ENCODE results near the gene CBFA2T2. TPM values are rescaled to one million over a fixed set of nuclear protein-coding genes. Genes with fewer than 3 reads are reported as not detected.
"Not testable (repeated sequence)": the region's sequence is repeated elsewhere in the genome, so short reads cannot be mapped to it uniquely, and the experiment has no call there.

CBFA2T2 gene
- total RNA-seq, 8 experiments from 2014 or later = 4.1 to 24.5 (median 12.5) TPM

DNA sequence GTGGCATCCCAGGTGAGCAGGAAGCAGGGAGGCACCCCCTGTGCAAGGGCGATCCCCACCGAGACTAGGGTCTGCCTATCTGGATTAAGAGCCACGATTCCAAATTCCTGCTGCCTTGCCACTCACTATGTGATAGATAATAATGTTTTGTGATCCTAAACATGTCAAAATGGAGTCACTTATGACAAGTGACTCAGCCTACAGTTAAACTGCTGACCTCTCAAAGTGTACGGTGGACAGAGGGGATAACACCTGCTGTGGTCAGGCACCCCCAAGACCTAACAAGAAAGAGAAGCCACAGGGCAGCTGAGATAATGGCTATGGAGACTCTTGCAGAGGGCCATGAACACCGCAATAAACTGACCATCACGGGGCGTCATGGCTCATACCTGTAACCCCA is 30.3 kb upstream of the CBFA2T2 start:
- no peak overlapping the region for H3K27ac ChIP-seq
- 60 to 100% (median 95%) methylated on average over 1 to 7 of the region's 7 CpGs; no CpG with 5 or more reads in 2 of the 10 experiments for WGBS, 10 experiments
- in situ Hi-C loops (cut with MboI; ENCODE audit: low pct_unique_long_range_greater_than_20kb in 2 of 9, low sequenced_read_pairs in 9 of 9, unreplicated experiment in 9 of 9) = loop anchor here in 3 of 9 experiments (10.0 kb wide), 2 partner anchors 185 to 195 kb away; no protein-coding TSS in a partner anchor
- H3K4me1 ChIP-seq (replicated peaks in 1 of 2) = peaks cover 0 to 4% of the 10 kb centered on the region in 2 donors
- H3K4me3 ChIP-seq = no peak overlapping the region
- ATAC-seq (replicated peaks in 6 of 8) = no peak

- in situ Hi-C loops (cut with MboI; ENCODE audit: low pct_unique_long_range_greater_than_20kb in 2 of 9, low sequenced_read_pairs in 9 of 9, unreplicated experiment in 9 of 9) = loop anchor here in 1 of 9 experiments (10.0 kb wide), 1 partner anchor 194 kb away; no protein-coding TSS in a partner anchor
- no peak overlapping the region for H3K4me3 ChIP-seq
- no peak overlapping the region for H3K27ac ChIP-seq
- peak in 4 of 8 experiments; percentile 14 to 25 (median 20) for ATAC-seq (replicated peaks in 6 of 8)
- 40 to 93% (median 83%) methylated on average over 1 to 4 of the region's 5 CpGs; no CpG with 5 or more reads in 6 of the 10 experiments for WGBS, 10 experiments
- H3K4me1 ChIP-seq (replicated peaks in 1 of 2) = peaks cover 9 to 11% of the 10 kb centered on the region in 2 donors
Observed at GRCh38 chr20:33460711-33461110, 29.2 kb upstream of the CBFA2T2 start.

DNA sequence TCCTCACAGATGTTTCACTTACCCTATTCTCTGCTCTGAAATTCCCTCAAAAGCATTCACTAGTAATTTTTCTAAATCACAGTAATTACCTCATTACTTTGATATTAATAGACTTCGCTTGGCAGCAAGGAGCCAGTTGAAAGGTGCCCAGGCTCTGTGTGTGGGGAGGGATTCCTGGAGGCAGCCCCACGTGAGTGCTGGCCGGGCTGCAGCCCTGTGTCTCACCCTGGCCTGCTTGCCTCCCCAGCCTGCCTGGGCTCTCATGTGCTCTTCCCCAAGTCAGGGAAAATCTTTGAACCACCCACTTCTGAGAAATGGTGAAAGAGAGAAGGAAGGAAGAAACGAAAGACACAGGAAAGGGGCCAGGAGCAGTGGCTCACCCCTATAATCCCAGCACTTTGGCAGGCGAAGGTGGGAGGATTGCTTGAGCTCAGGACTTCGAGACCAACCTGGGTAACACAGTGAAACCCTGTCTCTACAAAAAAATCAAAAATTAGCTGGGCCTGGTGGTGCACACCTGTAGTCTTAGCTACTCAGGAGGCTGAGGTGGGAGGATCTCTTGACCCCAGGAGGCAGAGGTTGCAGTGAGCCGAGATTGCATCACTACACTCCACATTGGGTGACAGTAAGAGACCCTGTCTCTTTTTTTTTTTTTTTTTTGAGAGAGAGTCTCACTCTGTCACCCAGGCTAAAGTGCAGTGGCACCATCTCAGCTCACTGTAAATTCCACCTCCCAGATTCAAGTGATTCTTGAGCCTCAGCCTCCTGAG is 26.4 kb upstream of the CBFA2T2 start:
- Histone ChIP-seq H3K27ac (no peak overlapping the region), H3K4me3 (no peak overlapping the region), H3K4me1 (replicated peaks in 1 of 2) (peaks cover 9 to 15% of the 10 kb centered on the region in 2 donors)
- peak in 2 of 8 experiments; percentile 16 to 66 for ATAC-seq (replicated peaks in 6 of 8)
- WGBS, 10 experiments = 53 to 100% (median 80%) methylated on average over 1 to 6 of the region's 7 CpGs; no CpG with 5 or more reads in 3 of the 10 experiments
- in situ Hi-C loops (cut with MboI; ENCODE audit: low pct_unique_long_range_greater_than_20kb in 2 of 9, low sequenced_read_pairs in 9 of 9, unreplicated experiment in 9 of 9) = loop anchor here in 1 of 9 experiments (10.0 kb wide), 1 partner anchor 191 kb away; no protein-coding TSS in a partner anchor

DNA sequence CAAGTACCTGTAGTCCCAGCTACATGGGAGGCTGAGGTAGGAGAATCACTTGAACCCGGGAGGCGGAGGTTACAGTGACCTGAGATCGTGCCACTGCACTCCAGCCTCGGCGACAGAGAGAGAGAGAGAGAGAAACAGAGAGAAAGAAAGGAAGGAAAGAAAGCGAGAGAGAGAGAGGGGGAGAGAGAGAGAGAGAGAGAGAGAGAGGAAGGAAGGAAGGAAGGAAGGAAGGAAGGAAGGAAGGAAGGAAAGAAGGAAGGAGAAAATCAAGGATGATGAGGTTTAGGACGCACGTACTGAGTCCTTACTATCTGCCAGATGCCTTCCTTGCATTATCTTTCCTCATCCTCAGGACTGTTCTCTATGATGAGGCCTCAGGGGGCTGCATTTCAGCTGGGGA is 25.1 kb upstream of the CBFA2T2 start:
- not testable (repeated sequence) for H3K27ac ChIP-seq; H3K4me3 ChIP-seq; ATAC-seq (replicated peaks in 6 of 8)
- in situ Hi-C loops (cut with MboI; ENCODE audit: low pct_unique_long_range_greater_than_20kb in 2 of 9, low sequenced_read_pairs in 9 of 9, unreplicated experiment in 9 of 9) = loop anchor here in 1 of 9 experiments (10.0 kb wide), 1 partner anchor 190 kb away; no protein-coding TSS in a partner anchor
- 67 to 96% (median 86%) methylated on average over 1 to 5 of the region's 8 CpGs; no CpG with 5 or more reads in 6 of the 10 experiments for WGBS, 10 experiments
- H3K4me1 ChIP-seq (replicated peaks in 1 of 2) = peaks cover 9 to 15% of the 10 kb centered on the region in 2 donors

DNA sequence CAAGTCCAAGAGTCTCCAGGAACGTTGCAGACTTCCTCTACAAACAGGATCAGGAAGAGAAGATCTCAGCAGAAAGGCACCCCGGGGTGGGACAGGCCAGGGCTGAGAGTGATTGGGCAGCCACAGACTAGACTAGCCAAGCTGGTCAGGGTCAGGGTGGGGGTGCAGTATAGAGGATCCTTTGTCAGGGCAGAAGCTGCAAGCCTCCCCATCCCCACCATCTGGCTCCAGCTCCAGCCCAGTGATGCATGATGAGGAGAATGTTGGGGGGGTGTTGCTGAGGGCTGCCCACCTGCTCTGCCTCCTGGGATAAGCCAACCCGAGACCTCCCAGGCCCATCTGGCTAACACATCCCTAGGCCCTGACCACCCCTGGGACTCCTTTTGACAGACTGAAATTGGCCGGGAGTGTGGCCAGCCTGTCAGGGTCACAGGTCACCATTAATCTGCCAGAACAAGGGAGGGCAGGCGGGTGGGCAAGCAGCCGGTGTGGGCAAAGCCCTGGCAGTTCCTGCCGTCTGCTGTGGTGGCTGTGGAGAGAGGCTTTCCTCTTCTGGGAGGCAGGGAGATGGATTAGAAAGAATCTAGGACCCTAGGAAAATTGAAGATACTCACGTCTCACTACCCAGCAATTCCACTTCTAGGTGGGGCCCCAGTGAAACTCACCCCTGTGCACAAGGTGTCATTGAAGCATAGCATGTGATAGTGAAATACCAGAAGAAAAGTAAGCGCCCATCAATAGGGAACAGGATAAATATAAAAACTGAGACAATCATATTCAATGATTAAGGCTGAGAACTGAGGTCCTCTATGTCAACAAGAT is 24.2 kb upstream of the CBFA2T2 start:
- H3K4me3 ChIP-seq = no peak overlapping the region
- peak in 5 of 8 experiments; percentile 75 to 88 (median 85) for ATAC-seq (replicated peaks in 6 of 8)
- H3K27ac ChIP-seq = peak overlapping the region in 1 of 2 donors; percentile 59
- in situ Hi-C loops (cut with MboI; ENCODE audit: low pct_unique_long_range_greater_than_20kb in 2 of 9, low sequenced_read_pairs in 9 of 9, unreplicated experiment in 9 of 9) = loop anchor here in 1 of 9 experiments (10.0 kb wide), 1 partner anchor 189 kb away; no protein-coding TSS in a partner anchor
- H3K4me1 ChIP-seq (replicated peaks in 1 of 2) = peaks cover 9 to 15% of the 10 kb centered on the region in 2 donors
- 21 to 100% (median 45%) methylated on average over 1 to 4 of the region's 9 CpGs; no CpG with 5 or more reads in 5 of the 10 experiments for WGBS, 10 experiments

DNA sequence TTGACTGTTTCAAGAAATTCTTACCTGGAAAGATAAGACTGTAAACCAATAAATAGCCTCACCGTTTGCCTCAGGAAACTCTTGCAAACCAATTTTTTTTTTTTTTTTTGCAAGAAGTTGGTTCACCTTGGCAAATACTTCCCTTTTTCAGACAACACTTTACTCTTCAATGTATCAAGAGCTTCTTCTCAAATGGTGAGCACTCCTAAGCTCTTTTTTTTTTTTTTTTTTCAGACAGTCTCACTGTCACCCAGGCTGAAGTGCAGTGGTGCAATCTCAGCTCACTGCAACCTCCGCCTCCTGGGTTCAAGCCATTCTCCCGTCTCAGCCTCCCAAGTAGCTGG is 23.6 kb upstream of the CBFA2T2 start:
- Histone ChIP-seq H3K4me1 (replicated peaks in 1 of 2) (peaks cover 9 to 15% of the 10 kb centered on the region in 2 donors), H3K4me3 (no peak overlapping the region), H3K27ac (no peak overlapping the region)
- WGBS, 10 experiments = 40 to 100% (median 81%) methylated on average over 1 to 3 of the region's 3 CpGs; no CpG with 5 or more reads in 2 of the 10 experiments
- in situ Hi-C loops (cut with MboI; ENCODE audit: low pct_unique_long_range_greater_than_20kb in 2 of 9, low sequenced_read_pairs in 9 of 9, unreplicated experiment in 9 of 9) = loop anchor here in 1 of 9 experiments (10.0 kb wide), 1 partner anchor 189 kb away; no protein-coding TSS in a partner anchor
- ATAC-seq (replicated peaks in 6 of 8) = no peak

- Histone ChIP-seq H3K4me3 (no peak overlapping the region), H3K4me1 (replicated peaks in 1 of 2) (peaks cover 14 to 23% of the 10 kb centered on the region in 2 donors), H3K27ac (no peak overlapping the region)
- in situ Hi-C loops (cut with MboI; ENCODE audit: low pct_unique_long_range_greater_than_20kb in 2 of 9, low sequenced_read_pairs in 9 of 9, unreplicated experiment in 9 of 9) = no loop called here
- no peak for ATAC-seq (replicated peaks in 6 of 8)
- 0 to 95% (median 75%) methylated on average over 2 to 4 of the region's 4 CpGs; no CpG with 5 or more reads in 3 of the 10 experiments for WGBS, 10 experiments
Observed at GRCh38 chr20:33470457-33470856, 19.4 kb upstream of the CBFA2T2 start.

DNA sequence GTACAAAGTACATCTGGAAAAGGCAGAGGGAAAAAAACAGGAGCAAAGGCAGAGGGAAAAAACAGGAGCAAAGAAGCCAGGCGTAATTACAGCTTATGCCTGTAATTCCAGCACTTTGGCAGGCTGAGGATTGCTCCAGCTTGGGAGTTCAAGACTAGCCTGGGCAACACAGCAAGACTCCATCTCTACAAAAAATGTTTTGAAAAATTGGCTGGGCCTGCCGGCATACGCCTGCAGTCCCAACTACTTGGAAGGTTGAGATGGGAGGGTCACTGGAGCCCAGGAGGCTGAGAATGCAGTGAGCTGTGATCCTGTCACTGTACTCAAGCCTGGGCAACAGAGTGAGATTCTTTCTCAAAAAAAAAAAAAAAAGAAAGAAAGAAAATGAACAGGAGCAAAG is 19.0 kb upstream of the CBFA2T2 start:
- Histone ChIP-seq H3K27ac (no peak overlapping the region), H3K4me3 (no peak overlapping the region), H3K4me1 (replicated peaks in 1 of 2) (peaks cover 13 to 23% of the 10 kb centered on the region in 2 donors)
- in situ Hi-C loops (cut with MboI; ENCODE audit: low pct_unique_long_range_greater_than_20kb in 2 of 9, low sequenced_read_pairs in 9 of 9, unreplicated experiment in 9 of 9) = no loop called here
- 15 to 100% (median 66%) methylated on average over 2 to 3 of the region's 3 CpGs; no CpG with 5 or more reads in 4 of the 10 experiments for WGBS, 10 experiments
- ATAC-seq (replicated peaks in 6 of 8) = no peak

DNA sequence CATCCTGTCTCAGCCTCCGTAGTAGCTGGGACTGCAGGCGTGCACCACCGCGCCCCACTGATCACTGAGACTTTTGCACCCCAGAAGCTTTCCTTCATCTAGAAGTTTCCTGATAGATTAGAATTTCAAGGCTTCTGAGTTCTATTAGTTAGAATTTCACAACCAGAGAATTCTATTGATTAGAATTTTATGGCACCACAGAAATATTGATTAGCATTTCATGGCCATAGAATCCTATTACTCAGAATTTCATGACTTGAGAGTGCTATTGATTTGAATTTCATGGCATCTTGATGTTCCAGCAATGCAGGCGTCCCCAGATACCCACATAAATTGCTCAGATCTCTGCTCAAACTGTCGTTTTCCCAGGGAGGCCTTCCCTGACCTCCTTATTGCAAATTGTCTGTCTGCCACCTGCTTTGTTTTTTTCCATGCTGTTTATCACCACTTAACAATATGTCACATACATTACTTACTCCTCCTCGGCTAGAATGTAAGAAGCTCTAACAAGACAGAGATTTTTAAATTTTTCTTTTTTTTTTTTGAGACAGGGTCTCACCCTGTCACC is 16.9 kb upstream of the CBFA2T2 start:
- in situ Hi-C loops (cut with MboI; ENCODE audit: low pct_unique_long_range_greater_than_20kb in 2 of 9, low sequenced_read_pairs in 9 of 9, unreplicated experiment in 9 of 9) = no loop called here
- peak in 3 of 8 experiments; percentile 14 to 76 (median 15) for ATAC-seq (replicated peaks in 6 of 8)
- Histone ChIP-seq H3K27ac (peak overlapping the region; percentile 18 to 67), H3K4me3 (no peak overlapping the region), H3K4me1 (replicated peaks in 1 of 2) (peaks cover 18 to 25% of the 10 kb centered on the region in 2 donors)
- 25 to 87% (median 40%) methylated on average over 1 to 3 of the region's 7 CpGs for WGBS, 10 experiments

GRCh38 chr20:33474097-33474873 is 15.6 kb upstream of the CBFA2T2 start:
- ATAC-seq (replicated peaks in 6 of 8) = peak in 2 of 8 experiments; percentile 39 to 55
- peaks cover 18 to 25% of the 10 kb centered on the region in 2 donors for H3K4me1 ChIP-seq (replicated peaks in 1 of 2)
- in situ Hi-C loops (cut with MboI; ENCODE audit: low pct_unique_long_range_greater_than_20kb in 2 of 9, low sequenced_read_pairs in 9 of 9, unreplicated experiment in 9 of 9) = no loop called here
- H3K27ac ChIP-seq = no peak overlapping the region
- H3K4me3 ChIP-seq = no peak overlapping the region
- 0 to 100% (median 72%) methylated on average over 1 to 3 of the region's 7 CpGs; no CpG with 5 or more reads in 5 of the 10 experiments for WGBS, 10 experiments

DNA sequence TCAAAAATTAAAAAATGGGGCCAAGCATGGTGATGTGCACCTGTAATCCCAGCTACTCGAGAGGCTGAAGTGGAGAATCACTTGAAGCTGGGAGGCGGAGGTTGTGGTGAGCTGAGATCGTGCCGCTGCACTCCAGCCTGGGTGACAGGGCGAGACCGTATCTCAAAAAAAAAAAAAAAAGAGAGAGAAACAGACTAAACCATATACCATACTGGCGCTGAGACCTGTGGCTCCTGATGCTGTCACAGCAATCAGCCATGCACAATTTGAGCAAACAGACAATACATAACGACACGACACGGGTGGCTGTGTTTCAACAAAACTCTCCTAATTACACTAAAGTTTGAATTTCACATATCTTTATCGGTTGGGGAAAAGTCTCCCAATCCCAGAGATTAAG is 14.9 kb upstream of the CBFA2T2 start:
- H3K4me1 ChIP-seq (replicated peaks in 1 of 2) = peaks cover 18 to 25% of the 10 kb centered on the region in 2 donors
- WGBS, 10 experiments = 67 to 100% (median 82%) methylated on average over 1 to 5 of the region's 11 CpGs; no CpG with 5 or more reads in 4 of the 10 experiments
- no peak overlapping the region for H3K27ac ChIP-seq
- H3K4me3 ChIP-seq = no peak overlapping the region
- in situ Hi-C loops (cut with MboI; ENCODE audit: low pct_unique_long_range_greater_than_20kb in 2 of 9, low sequenced_read_pairs in 9 of 9, unreplicated experiment in 9 of 9) = no loop called here
- ATAC-seq (replicated peaks in 6 of 8) = no peak
